Smooth muscle cell (in vitro differentiated cells): Measurements from ENCODE around the gene GPRC5D. TPM values are rescaled to one million over a fixed set of nuclear protein-coding genes. Genes with fewer than 3 reads are reported as not detected.

ENCODE experiments used
- DNase-seq: peaks from one replicate; lab custom pipeline; 2025; ENCODE audit not compliant: unreplicated experiment; lab: John Stamatoyannopoulos, UW
- H2AFZ ChIP-seq: fragments of 200-600 bp; sonication (generic); 2 replicates; pipeline ENCODE4 v1.6.0; 2016; ENCODE audit warnings: antibody characterized with exemption, low read depth, mild to moderate bottlenecking
- H3F3A ChIP-seq: fragments of 200-600 bp; sonication (generic); 2 replicates; pipeline ENCODE4 v1.6.0; 2017; ENCODE audit warnings: antibody characterized with exemption, low read depth
- H3K27ac ChIP-seq: fragments of 200-600 bp; sonication (generic); 2 replicates; pipeline ENCODE4 v1.5.1; 2016; ENCODE audit warnings: low read depth, mild to moderate bottlenecking
- H3K27me3 ChIP-seq: fragments of 200-600 bp; sonication (generic); 2 replicates; pipeline ENCODE4 v1.6.1; 2016; ENCODE audit warnings: low read depth, mild to moderate bottlenecking
- H3K36me3 ChIP-seq: fragments of 200-600 bp; sonication (generic); 2 replicates; pipeline ENCODE4 v1.5.1; 2016; ENCODE audit warnings: low read depth
- H3K4me1 ChIP-seq: fragments of 200-600 bp; sonication (generic); 2 replicates; pipeline ENCODE4 v1.5.1; 2016; ENCODE audit warnings: low read depth
- H3K4me2 ChIP-seq: fragments of 200-600 bp; sonication (generic); 2 replicates; pipeline ENCODE4 v1.6.0; 2016; ENCODE audit warnings: mild to moderate bottlenecking
- H3K4me3 ChIP-seq: fragments of 200-600 bp; sonication (generic); 2 replicates; pipeline ENCODE4 v1.5.1; 2016; ENCODE audit warnings: mild to moderate bottlenecking
- H3K79me2 ChIP-seq: fragments of 200-600 bp; sonication (generic); 2 replicates; pipeline ENCODE4 v1.6.0; 2016; ENCODE audit warnings: low read depth, mild to moderate bottlenecking
- H3K9ac ChIP-seq: fragments of 200-600 bp; sonication (generic); 2 replicates; pipeline ENCODE4 v1.6.0; 2016; ENCODE audit warnings: low read depth
- H3K9me3 ChIP-seq: fragments of 200-600 bp; sonication (generic); replicated peaks from 2 replicates; pipeline ENCODE4 v1.5.1; 2016; ENCODE audit warnings: low read depth
- H4K20me1 ChIP-seq: fragments of 200-600 bp; sonication (generic); 2 replicates; pipeline ENCODE4 v1.6.0; 2016; ENCODE audit warnings: low read depth
- CTCF ChIP-seq: fragments of 200-600 bp; sonication (generic); IDR thresholded peaks from 2 replicates; pipeline ENCODE4 v1.5.1; 2017; ENCODE audit warnings: borderline replicate concordance, mild to moderate bottlenecking, antibody characterized with exemption; ENCODE audit not compliant: insufficient read depth, poor library complexity, severe bottlenecking
- WGBS: methylation state at CpG from one replicate; pipeline ENCODE4 v1.1.7; 2016; ENCODE audit warnings: low lambda C conversion rate; 5-methylcytosine and 5-hydroxymethylcytosine counted together
- polyA plus RNA-seq: library from polyadenylated mRNA; unstranded; fragments of >200 nt; fragmentation: Nextera tagmentation; extraction: Ambion mirVana; gene quantifications from 2 replicates; pipeline ENCODE4 v1.2.1, GENCODE V29; 2016
- total RNA-seq: library from RNA; depleted of rRNA; stranded (reverse); fragments of >200 nt; gene quantifications from 2 replicates; pipeline ENCODE4 v1.2.3, GENCODE V29; 2014

Gene GPRC5D
- total and polyA plus RNA-seq, 2 experiments from 2014 or later: not detected

GRCh38 chr12:12893438-12893837 is 58.5 kb downstream of the GPRC5D start:
- Histone ChIP-seq H3K36me3 (no peaks in the 10 kb centered on the region), H4K20me1 (no peaks in the 10 kb centered on the region), H2AFZ (no peak overlapping the region), H3K27ac (peak overlapping the region; percentile 85), H3K9ac (peak overlapping the region; percentile 83), H3K9me3 (no peaks in the 10 kb centered on the region), H3K27me3 (no peaks in the 10 kb centered on the region), H3K79me2 (peaks cover 14% of the 10 kb centered on the region), H3K4me2 (peak overlapping the region; percentile 81), H3K4me3 (peak overlapping the region; percentile 66), H3K4me1 (peaks cover 8% of the 10 kb centered on the region), H3F3A (no peaks in the 10 kb centered on the region)
- no peak for DNase-seq
- TF ChIP-seq CTCF: no peak
- 89% methylated on average over 5 of the region's 5 CpGs for WGBS

- Histone ChIP-seq H4K20me1 (no peaks in the 10 kb centered on the region), H3K4me3 (peak overlapping the region; percentile 66), H2AFZ (no peak overlapping the region), H3K79me2 (peaks cover 14% of the 10 kb centered on the region), H3K9me3 (no peaks in the 10 kb centered on the region), H3K27ac (peak overlapping the region; percentile 85), H3K4me1 (peaks cover 8% of the 10 kb centered on the region), H3K36me3 (no peaks in the 10 kb centered on the region), H3F3A (no peaks in the 10 kb centered on the region), H3K4me2 (peak overlapping the region; percentile 81), H3K27me3 (no peaks in the 10 kb centered on the region), H3K9ac (peak overlapping the region; percentile 83)
- no peak for TF ChIP-seq CTCF
- DNase-seq: no peak
- WGBS: 39% methylated on average over 10 of the region's 10 CpGs
Measured at GRCh38 chr12:12892681-12893141, 59.3 kb downstream of the GPRC5D start.

GRCh38 chr12:12891881-12892355 is 60.1 kb downstream of the GPRC5D start:
- Histone ChIP-seq H3K36me3 (no peaks in the 10 kb centered on the region), H3K4me2 (peak overlapping the region; percentile 81), H3K27ac (peak overlapping the region; percentile 85), H2AFZ (no peak overlapping the region), H3K27me3 (no peaks in the 10 kb centered on the region), H3K9me3 (no peaks in the 10 kb centered on the region), H3K4me3 (peak overlapping the region; percentile 66), H3F3A (no peaks in the 10 kb centered on the region), H4K20me1 (no peaks in the 10 kb centered on the region), H3K9ac (peak overlapping the region; percentile 83), H3K4me1 (peaks cover 8% of the 10 kb centered on the region), H3K79me2 (peaks cover 14% of the 10 kb centered on the region)
- TF ChIP-seq CTCF: no peak
- 30% methylated on average over 7 of the region's 7 CpGs for WGBS
- no peak for DNase-seq
